ENCODE results near the gene GOLGA8N.

GOLGA8N gene

DNA sequence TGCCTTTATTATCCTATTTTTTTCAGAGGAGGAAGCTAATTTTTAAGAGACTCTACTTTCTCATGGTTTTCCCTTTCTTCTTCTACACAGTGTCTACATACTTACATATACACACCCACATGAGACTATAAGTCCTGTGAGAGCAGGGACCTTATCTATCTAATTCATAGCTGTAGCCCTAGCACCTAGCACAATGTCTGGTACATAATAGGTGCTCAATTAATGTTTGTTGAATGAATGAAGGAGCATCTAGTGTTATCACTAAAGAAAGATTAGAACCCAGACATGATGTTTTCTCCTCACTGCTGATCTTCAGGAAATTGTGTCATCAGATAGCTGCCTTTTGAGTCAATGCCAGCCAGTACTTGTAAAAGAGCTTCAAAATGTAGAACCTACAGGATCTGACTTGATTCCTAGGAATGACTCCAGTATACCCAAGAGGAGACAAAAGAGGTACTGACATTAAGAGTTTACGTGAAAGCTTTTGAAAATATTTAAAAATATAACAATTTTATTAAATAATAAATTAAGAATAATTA, 50.7 kb downstream of the GOLGA8N start:
- TF ChIP-seq, protein P1, sequence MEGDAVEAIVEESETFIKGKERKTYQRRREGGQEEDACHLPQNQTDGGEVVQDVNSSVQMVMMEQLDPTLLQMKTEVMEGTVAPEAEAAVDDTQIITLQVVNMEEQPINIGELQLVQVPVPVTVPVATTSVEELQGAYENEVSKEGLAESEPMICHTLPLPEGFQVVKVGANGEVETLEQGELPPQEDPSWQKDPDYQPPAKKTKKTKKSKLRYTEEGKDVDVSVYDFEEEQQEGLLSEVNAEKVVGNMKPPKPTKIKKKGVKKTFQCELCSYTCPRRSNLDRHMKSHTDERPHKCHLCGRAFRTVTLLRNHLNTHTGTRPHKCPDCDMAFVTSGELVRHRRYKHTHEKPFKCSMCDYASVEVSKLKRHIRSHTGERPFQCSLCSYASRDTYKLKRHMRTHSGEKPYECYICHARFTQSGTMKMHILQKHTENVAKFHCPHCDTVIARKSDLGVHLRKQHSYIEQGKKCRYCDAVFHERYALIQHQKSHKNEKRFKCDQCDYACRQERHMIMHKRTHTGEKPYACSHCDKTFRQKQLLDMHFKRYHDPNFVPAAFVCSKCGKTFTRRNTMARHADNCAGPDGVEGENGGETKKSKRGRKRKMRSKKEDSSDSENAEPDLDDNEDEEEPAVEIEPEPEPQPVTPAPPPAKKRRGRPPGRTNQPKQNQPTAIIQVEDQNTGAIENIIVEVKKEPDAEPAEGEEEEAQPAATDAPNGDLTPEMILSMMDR (IDR thresholded peaks at IDR 0.05; ENCODE audit: insufficient read depth, low read length, poor library complexity, severe bottlenecking), result no peak
- Histone ChIP-seq H3K4me3 (replicated peaks; ENCODE audit: low read depth, low read length) (no peak overlapping the region), H3K27me3 (replicated peaks; ENCODE audit: control insufficient read depth, insufficient read depth, low read length) (no peaks in the 10 kb centered on the region), H3K36me3 (ENCODE audit: control insufficient read depth, insufficient read depth, low read length) (peaks cover 2% of the 10 kb centered on the region)
- no peak for DNase-seq (ENCODE audit: extremely low read depth, insufficient read length)

DNA sequence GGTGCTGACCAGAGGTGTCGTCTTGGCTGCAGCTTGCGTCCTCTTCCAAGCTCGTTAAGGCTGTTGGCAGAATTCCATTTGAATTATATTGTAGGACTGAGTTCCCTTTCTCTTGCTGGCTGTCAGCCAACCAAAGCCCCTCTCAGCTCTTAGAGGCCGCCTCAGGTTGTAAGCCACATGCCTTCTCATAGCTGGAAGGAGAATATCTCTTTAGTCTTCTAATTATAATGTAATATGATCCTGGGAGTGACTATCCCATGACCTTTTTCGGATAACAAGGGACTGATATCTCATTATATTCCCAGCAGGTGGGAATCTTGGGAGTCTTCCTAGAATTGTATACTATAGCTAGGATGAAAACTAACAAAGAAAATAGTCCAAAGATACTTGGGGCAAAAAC, 53.0 kb downstream of the GOLGA8N start:
- H3K27me3 ChIP-seq (replicated peaks; ENCODE audit: control insufficient read depth, insufficient read depth, low read length), result no peaks in the 10 kb centered on the region
- no peak overlapping the region for H3K4me3 ChIP-seq (replicated peaks; ENCODE audit: low read depth, low read length)
- no peak for DNase-seq (ENCODE audit: extremely low read depth, insufficient read length)
- TF ChIP-seq, protein P1 (IDR thresholded peaks at IDR 0.05; ENCODE audit: insufficient read depth, low read length, poor library complexity, severe bottlenecking), result no peak
- H3K36me3 ChIP-seq (ENCODE audit: control insufficient read depth, insufficient read depth, low read length), result peaks cover 2% of the 10 kb centered on the region

DNA sequence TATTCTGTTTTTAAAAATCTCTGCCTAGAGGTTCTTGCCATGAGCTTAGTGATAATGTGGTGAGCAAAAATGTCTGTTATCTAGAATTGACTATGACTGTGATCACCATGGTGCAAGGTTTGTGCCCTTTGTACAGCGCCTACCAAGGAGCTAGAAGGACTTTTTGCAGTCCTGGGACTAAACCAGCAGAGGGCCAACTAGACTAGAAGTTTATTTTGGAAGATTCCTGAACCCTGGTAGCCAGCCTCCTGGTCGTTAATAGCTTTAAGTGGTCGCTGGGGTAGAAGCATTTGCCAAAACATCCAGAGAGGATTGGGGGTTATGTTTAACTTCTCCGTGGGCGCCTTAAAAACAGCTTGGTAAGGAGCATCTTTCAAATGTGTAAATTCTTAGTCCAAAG, 56.1 kb downstream of the GOLGA8N start:
- DNase-seq (ENCODE audit: extremely low read depth, insufficient read length), result no peak
- no peak overlapping the region for H3K4me3 ChIP-seq (replicated peaks; ENCODE audit: low read depth, low read length)
- H3K27me3 ChIP-seq (replicated peaks; ENCODE audit: control insufficient read depth, insufficient read depth, low read length), result no peaks in the 10 kb centered on the region
- TF ChIP-seq, protein P1 (IDR thresholded peaks at IDR 0.05; ENCODE audit: insufficient read depth, low read length, poor library complexity, severe bottlenecking), result peak; percentile 10
- H3K36me3 ChIP-seq (ENCODE audit: control insufficient read depth, insufficient read depth, low read length), result no peaks in the 10 kb centered on the region; the same call in 1 of the 2 replicates

DNA sequence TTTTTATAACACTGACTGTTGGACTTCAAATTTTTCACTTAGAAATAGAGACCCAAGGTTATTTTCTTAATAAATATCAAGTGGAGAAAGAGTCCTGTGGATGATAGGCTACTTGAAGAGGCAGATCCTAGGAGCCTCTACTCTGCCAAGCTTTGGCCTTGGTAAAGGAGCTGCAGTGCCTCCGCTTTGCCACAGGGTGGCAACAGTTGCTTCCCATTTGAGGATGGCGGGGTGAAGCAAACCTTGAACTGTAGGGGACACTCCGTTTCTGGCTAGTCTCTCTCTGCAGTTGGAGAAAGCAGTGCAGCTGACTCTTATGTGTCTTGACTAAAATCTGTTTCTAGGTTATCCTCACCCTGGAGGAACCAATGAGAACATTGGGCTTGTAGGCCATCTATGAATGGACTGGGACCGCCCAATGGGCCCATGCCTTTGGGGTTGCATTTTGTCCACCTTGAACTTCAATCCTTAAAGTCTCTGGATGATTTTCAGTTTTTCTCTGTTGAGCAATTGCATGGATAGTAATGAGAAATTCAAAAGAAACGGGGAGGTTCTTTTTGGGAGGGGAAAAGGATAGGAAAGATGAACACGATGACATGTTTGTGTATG, 58.1 kb downstream of the GOLGA8N start:
- TF ChIP-seq, protein P1 (IDR thresholded peaks at IDR 0.05; ENCODE audit: insufficient read depth, low read length, poor library complexity, severe bottlenecking), result peak; percentile 94
- Histone ChIP-seq H3K4me3 (replicated peaks; ENCODE audit: low read depth, low read length) (no peak overlapping the region), H3K27me3 (replicated peaks; ENCODE audit: control insufficient read depth, insufficient read depth, low read length) (no peaks in the 10 kb centered on the region), H3K36me3 (ENCODE audit: control insufficient read depth, insufficient read depth, low read length) (no peaks in the 10 kb centered on the region; the same call in 1 of the 2 replicates)
- DNase-seq (ENCODE audit: extremely low read depth, insufficient read length), result no peak

DNA sequence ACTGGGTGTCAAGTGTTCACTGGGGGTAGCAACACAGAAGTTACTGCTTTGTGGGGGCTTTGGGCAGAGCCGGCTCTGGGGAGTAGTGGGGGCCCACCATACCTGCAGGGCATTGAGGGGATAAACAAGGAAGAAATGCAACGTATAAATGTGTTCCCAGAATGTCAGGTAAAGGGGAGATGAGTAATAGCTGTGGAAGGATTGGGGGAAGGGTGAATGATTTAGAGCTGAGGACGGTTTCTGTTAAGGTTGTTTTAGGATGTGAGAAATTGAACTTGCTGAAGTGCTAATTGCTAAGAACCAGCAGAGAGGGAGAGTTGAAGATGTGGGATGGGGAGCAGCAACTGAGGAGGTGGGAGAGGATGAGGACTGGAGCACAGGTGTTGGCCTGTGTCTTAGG, 58.9 kb downstream of the GOLGA8N start:
- Histone ChIP-seq H3K27me3 (replicated peaks; ENCODE audit: control insufficient read depth, insufficient read depth, low read length) (no peaks in the 10 kb centered on the region), H3K36me3 (ENCODE audit: control insufficient read depth, insufficient read depth, low read length) (no peaks in the 10 kb centered on the region; the same call in 1 of the 2 replicates), H3K4me3 (replicated peaks; ENCODE audit: low read depth, low read length) (no peak overlapping the region)
- TF ChIP-seq, protein P1 (IDR thresholded peaks at IDR 0.05; ENCODE audit: insufficient read depth, low read length, poor library complexity, severe bottlenecking), result no peak
- no peak for DNase-seq (ENCODE audit: extremely low read depth, insufficient read length)

Measured in GM06990 (cell line).